Stimulated activated naive CD4-positive, alpha-beta T cell treated with Interleukin-2 at 50 U/mL for 16 hours (primary cell): ENCODE results near the gene BNIP5.

ENCODE experiments used
- DNase-seq: peaks from one replicate; lab custom pipeline; 2025; lab: John Stamatoyannopoulos, UW

Gene BNIP5, protein sequence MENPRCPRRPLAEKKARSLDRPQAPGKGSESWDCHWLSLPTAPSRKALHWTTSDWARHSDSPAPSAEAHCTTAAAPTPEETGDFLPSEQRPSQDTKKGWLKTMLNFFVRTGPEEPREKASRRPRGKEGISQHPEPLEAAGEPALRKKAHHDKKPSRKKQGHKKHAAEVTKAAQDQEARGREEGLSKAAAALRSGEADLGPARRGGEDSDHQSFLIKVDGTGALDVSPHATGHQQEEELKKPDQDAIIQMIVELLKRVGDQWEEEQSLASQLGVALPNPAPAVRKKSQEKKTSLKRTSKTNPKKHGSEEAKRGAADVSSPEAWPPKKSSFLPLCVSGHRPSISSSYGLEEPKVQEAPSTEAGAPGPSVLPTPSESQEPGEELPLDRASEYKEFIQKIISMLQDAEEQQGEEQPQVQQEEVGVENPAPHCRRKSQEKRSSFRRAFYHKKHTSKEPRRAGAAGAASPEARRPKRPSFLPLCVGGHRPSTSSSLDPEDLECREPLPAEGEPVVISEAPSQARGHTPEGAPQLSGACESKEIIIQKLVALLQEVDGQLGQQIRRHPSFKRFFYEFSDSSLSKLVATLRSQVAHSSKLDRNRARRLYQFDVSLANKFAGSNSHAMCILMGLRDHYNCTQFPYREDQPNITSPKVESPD

DNA sequence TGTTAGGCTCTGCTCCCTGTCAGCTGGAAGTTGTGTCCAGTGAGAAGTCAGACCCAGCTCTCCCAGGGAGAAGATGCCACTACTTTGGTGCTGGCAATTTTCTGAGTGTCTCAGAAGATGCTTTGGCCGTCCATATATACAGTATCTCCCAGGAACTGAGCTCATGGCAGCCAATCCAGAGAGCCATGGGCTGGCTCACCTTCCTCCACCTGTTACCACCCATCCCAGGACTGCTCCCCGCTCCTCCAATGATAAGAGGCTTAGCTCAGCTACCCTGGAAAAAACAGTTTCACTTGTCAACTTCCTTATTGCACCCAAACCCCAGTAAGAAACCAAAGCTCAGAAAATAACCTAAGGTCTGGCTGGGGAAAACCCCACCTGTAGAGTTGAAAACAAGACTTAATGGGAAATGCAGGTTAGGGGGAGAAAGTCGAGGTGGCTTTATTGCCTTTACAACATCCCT lies at the start of gene BNIP5:
BNIP5 (minus strand) TSS at position 110 of the 463 bp plus-strand sequence. CDS start 6,198 bp downstream, outside the sequence.
- no peak for DNase-seq

DNA sequence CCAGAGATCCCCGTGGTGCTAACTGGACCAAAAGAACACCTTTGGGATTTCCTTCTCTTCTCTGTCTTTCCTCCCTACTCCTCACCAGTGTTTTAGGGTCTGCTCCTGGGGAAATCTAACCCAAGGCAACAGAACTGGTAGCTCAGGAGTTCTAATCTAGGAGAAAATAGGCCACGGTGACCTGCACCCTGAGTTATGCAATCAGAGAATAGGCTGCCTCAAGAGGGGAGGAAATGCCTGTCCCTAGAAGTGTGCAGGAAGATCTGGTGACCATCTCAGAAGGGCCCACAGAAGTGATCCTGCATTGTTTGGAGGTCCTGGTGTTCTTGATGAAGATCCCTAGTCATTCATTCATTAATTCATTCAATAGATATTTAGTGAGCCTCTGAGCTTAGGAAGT lies 47.4 kb upstream of the BNIP5 start:
- DNase-seq: no peak

DNA sequence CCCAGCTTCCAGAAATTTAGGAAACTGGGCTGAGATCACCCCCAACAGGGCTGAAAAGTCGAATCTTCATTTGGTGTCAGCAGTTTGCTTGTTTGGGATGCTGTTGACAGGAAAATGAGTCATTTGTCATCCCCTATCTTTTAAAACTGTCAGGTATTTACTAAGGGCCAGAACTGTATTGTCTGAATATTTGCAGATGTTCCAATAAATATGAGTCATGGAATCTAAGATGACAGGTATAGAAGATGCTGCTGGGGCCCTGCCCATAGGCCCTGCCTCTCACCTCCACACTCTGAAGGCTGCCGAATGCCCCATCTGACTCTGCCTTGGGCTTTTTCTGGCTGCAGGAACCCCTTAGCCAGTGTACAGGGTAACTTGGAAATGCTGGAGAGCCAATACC lies 46.9 kb upstream of the BNIP5 start:
- peak; percentile 37 for DNase-seq

DNA sequence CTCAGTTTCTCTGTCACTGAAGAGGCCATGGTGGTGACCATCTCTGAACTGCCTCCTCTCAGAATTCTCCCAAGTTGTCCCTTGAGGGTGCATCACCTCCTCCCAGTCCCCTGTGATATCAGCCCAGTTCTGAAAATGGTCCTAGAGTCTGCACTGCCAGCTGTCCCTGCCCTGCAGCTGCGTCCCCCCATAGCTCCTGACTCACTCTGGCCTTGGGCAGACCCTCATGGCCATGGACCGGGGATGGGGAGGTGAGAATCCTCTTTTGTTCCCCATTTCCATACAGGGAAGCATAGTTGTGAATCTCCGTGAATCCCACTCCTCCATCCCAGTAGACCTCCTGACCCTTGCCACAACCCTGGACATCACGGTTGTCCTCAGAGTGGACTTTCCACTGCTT lies 46.3 kb upstream of the BNIP5 start:
- DNase-seq: no peak

DNA sequence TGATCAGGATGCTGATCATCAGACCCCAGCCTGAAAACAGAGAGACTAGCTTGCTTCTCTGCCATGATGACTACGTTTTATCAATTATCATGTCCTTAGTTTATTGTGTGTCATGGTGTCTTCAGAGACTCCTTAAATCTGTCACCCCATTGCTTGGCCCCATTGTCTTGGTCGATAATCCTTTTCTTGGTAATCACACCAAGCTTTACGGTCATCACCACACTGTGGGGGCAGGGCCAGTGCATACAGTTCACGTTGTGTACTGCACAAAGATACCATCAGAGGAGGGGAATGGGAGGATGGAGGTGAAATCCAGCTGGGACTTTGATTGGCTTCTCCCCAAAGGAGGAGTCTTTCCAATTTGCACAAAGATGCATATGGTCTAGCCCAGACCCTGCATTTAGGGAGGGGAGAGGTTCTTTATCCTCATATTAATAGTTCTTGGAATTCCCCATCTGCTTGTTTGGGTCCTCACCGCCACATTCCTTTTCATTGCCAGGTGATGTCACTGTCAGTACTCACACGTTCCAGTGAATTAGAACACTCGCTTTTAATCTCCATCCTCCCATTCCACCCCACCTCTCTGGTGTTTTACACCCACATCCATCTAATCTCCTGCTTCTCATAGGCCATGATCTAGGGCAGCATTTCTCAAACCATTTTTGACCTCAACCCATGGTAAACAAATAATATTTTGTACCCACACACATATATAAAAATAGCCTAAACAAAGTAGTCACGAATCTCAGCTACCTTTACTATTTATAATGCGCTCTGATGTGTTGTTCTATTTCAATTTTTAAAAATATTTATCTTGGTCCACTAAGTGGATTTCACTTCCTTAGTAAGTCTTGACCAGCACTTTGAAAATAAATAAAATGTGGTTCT lies 45.1 kb upstream of the BNIP5 start:
- DNase-seq: no peak

DNA sequence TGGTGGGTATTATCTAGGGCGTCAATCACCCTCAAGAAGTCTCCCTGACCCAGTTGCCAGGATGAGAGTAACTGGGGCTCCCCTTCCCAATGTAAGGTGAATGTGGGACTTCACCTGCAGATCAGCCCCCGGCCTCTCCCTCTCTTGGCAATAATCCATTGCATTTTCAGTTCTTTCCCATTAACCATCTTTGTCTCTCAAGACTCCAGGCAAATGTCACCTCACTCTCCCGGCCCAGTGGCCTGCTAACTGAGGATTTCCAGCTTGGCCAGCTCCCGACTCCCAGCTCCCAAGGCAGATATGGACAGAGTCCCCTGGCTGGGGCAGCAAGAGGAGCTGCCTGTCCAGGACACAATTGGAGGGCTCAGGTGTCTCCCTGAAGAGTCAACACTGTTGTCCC lies 43.5 kb upstream of the BNIP5 start:
- DNase-seq: no peak

DNA sequence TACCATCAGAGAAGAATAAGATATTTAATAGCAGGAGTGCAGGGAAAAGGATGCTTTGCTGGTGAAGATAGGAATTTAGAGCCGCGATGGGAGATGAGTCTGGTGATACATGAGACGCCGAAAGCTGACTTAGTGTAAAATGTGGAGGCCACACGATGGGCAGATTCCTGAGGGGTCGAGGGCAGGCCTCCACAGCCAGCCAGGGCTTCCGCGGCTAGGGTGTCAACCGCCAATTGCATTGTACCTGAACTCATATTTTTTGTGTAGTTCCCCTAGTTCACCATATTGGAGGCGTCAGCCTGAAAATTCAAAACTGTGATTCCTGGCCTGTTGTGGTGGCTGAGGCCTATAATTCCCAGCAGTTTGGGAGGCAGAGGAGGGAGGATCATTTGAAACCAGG lies 42.2 kb upstream of the BNIP5 start:
- no peak for DNase-seq

DNA sequence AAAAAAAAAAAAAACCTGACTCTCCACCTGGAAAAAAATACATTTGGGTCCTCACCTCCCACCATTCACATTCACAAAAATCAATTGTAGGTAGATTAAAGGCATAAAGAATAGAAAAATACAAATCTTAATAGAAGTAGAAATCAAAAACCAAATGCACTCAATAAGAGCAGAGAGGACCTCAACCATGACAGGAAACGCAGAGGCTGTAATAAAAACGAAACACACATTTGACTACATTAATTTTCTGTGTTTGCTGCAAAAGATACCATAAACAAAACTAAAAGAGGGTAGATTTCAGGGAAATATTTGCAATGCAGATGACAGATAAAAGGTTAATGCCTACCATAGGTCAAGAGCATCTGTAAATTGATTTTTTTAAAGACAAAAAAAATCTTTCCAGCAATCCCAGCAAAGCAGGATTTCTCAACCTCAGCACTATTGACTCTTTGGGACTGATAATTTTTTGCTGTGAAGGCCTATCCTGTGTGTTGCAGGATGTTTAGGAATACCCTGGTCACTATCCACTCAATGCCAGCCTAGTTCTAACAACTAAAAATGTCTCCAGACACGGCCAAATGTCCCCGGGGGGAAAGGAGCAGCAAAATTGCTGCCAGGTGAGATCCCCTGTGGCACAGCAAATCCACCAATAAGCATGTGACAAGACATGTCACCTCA lies 41.7 kb upstream of the BNIP5 start:
- DNase-seq: no peak

DNA sequence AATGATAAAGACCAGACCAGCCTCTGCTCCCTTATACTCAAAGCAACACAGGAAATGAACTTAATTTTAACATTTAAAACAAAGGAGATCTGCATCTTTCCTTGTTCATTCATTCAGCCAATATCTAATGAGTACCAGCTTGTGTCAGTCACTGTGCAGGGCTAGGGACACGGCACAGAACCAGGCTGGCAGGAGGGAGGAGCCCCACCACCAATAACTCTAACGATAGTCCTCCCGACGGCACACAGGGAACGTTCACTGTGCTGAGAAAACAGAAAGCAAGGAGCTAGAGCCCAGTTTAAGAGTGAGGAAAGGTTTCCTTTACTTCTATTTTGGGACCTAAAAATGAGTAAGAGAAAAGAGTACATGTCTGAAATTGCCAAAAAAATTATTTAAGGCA lies 40.9 kb upstream of the BNIP5 start:
- no peak for DNase-seq

DNA sequence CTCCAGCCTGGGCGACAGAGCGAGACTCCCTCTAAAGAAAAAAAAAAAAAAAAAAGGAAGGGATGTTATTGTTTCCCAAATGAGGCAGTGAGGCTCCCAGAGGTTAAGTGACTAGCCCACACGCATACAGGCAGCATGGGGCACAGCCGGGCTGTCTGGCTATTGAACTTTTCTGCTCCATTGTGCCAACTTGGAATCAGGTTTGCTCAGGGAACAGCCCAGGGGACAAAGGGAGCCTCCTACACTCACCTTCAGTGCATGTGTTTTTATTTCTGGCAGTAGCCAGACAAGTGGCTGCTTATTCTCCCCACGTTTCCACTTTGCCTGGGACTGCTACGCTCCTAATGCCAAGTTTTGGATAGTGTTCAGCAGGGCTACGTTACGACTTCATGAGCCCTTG lies 40.1 kb upstream of the BNIP5 start:
- DNase-seq: no peak

DNA sequence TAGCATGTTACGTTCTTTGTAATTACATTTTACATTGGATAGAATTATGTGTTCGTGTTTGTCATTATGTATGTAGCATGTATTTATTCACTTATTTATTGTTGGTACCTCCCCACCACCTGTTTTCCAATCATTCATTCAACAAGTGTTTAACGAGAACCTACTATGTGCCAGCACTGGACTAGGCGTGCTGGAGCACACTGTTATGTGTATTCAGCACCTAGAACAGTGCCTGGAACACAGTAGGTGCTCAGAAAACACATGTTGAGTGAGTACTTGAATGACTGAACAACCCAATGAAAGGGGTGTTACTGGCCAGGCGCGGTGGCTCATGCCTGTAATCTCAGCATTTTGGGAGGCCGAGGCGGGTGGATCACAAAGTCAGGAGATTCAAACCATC lies 39.5 kb upstream of the BNIP5 start:
- no peak for DNase-seq

DNA sequence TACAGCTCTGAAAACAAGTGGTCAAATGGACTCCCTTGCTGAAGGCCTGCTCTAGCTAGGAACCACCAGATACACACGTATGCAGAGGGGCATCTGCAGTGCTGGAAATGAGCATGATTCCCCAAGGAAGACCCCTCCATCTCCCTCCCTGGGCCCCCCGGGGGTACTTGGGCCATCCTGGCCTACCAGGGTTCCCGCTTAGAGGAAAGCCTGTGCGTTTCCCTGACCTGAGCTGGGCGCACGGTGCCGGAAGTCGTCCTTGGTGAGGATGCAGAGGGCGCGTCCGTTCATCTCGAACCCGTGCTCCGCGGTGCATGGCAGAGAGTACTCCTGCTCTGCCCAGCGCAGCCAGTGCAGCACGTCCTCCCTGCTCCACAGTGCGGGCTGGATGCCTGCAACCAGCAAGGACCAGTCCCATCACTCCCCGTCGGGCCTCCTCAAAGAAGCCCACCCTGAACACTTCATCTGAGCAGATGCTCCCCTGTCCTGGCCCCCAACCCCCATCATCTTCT lies 39.0 kb upstream of the BNIP5 start:
- DNase-seq: no peak

DNA sequence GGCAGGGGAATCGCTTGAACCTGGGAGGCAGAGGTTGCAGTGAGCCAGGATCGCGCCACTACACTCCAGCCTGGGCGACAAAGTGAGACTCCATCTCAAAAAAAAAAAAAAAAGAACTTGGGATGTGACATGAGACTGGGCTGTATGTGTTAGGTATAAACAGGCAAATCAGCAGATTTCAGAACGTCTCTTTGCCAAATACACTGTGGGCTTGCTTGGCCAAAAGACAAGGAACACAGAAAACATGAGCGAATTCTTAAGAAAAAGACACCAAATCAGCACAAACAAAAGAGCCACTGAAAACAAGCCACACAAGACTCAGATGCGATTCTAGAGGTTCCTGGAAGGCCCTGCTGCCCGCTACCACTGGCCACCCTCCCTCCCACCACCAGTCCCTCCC lies 38.3 kb upstream of the BNIP5 start:
- no peak for DNase-seq

DNA sequence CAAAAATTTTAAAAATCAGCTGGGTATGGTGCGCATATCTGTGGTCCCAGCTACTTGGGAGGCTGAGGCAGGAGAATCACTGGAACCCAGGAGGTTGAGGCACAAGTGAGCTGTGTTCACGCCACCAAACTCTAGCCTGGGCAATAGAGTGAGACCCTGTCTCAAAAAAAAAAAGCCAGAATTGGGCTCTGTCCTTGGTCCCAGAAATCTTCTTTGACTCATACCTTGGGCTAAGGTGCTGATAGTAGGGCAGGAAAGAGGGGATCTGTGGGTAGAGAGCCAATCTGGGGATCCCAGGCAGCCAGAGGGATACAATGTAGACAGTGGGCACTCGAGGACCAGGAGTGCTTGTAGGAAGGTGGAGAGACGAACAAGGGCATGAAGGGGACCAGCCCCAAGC lies 37.5 kb upstream of the BNIP5 start:
- no peak for DNase-seq

DNA sequence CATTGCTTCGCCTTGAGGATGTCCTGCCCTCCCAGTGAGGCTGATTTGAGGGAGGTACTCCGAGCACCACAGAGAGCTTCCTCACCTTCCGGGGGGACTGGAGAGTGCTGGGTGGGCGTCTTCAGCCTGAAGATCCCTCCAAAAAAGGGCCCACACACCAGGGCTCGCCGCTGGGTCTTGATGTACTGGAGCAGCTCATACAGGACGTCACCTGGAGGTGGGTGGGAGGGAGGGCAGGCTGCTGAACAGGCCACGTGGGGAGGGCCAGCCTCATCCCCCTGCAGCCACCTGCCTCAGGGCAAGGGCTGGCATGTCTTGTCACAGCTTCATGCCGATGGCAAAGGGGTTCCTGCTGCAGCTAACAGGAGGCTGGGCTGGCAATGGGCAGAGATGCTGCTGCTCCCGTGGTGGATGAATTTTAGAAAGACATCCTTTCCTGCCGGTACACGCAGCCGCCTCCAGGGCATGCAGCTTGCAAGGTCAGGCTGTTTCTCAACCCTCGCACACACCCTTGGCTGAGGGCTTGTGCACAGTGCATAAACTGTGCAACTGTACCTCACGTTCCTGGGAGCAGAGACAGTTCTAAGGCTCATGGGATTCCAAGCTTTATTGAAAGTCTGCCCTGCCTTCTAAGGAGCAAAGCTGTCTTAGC lies 36.8 kb upstream of the BNIP5 start:
- DNase-seq: no peak

DNA sequence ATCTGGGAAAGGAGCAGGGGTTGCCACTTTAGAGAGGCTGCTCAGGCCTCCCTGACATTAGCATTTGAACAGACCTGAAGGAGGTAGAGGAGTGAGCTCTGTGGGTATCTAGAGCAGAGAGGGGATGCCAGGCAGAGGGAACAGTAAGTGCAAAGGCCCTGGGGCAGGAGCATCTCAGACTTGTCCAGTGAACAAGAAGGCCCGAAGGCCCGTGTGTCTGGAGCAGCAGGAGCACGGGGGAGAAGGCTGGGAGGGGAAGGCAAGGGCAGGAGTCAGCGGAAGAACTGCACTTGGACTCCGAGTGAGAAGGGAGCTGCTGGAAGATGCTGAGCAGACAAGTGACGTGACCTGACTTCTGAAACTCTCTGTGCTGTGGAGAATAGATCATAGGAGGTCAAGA lies 35.4 kb upstream of the BNIP5 start:
- no peak for DNase-seq

DNA sequence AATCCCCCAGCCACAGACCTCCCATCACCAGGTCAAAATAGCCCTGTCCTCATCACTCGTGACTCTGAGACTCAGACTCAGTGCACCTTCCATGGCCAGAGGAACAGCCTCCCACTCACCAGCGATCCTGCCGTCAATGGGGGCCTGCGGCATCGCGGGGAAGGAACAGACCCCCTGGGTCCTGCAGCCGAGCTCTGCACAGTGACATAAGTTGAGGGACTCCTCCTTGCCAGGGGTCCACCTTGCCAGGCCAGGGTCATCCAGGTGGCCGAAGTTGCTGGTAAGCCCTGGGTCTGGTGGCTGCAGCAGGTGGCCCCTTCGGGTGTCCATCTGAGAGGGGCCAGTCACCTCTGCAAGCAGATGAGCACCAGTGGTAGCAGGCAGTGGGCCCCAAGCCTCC lies 34.5 kb upstream of the BNIP5 start:
- DNase-seq: no peak

DNA sequence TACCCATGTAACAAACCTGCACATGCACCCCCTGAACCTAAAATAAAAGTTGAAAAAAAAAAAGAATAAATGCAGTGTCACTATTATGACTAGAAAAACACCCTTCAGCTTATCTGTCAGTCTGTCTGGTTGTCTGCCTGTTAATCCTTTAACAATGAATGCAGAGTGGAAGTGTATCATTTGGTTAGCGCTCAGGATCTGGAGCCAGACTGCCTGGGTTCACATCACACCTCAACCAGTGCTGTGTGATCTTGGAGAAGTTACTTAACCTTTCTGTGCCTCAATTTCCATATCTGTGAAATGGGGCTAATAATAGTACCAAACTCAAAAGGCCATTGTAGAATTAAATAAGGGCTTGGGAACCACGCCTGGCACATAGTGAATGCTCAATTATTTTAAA lies 34.0 kb upstream of the BNIP5 start:
- no peak for DNase-seq

DNA sequence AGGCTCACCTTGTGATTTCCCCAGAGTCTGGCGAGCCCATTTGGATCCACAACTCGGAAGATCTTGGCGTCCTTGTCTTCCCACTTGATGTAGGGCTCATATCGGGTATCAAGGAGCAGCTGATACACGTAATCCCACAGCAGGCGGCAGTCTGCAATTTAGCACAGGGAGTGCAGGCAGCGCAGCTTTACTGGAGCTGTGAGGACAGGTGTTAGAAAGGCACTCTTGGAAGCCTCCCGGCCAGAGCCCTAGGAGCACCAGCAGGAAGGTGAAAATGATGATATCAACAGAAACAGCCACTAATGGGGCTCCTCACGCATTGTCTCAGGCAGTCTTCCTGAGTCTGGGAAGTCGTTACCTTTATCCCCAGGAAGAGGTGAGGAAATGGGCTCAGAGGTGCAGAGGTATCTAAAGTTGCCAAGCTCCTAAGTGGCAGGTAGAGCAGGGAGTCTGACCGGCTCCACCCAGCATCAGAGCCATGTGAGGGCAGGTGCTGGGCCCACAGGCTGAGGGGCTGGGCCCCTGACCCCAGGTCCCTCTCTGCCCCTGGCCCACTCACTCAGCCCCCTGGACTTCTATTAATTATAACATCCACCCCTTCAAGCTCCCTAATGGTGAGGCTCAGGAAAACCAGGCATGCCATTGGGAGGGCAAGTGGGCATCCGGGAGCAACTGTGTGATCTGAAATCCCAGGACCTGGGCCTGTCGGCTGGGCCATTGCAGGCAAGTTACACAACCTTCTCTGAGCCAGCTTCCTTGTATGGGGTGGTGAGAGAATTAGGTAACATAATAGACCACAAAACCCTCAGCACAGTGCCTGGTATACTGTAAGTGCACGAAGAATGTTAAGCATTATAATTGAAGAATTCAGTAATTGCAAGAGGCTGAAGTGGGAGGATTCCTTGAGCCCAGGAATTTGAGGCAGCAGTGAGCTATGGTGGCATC lies 32.5 kb upstream of the BNIP5 start:
- no peak for DNase-seq

DNA sequence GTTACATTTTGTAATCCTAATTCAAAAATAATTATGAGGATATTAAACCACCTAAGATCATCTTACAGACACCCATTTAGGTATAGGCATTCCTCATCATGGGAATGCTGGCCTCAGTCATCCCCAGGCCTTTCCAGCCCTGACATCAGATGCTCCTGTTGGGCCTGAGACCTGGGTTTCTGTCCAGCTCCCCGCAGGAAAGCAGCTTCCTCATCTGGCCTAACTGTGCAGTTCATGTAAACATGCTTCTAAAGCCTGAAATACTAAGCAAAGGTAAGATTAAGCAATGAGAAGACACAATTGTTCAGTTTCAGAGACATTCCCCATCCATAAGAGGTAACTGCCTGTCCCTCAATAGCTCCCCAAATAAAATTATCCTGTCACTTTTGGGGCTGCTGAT lies 31.7 kb upstream of the BNIP5 start:
- no peak for DNase-seq
